Right atrium auricular region (tissue), 2 donors: ENCODE data around the gene OOEP. TPM values are rescaled to one million over a fixed set of nuclear protein-coding genes. Genes with fewer than 3 reads are reported as not detected.
"Not testable (repeated sequence)": the region's sequence is repeated elsewhere in the genome, so short reads cannot be mapped to it uniquely, and the experiment has no call there.

Experiments
- DNase-seq: peaks from one replicate; pipeline ENCODE4 v3.0.0-alpha.2; 2019; ENCODE audit warnings: low spot score
- H3K27ac ChIP-seq, 2 donors: fragments of 200-600 bp; sonication (generic); 1 replicate in 1 of 2; 2 replicates in 1 of 2; pipeline ENCODE4 v1.5.1; 2016 to 2019
- H3K27me3 ChIP-seq, 2 donors: fragments of 200-600 bp; sonication (generic); one replicate each; pipeline versions ENCODE4 v1.5.1 to v1.6.0; 2017 to 2019
- H3K36me3 ChIP-seq: fragments of 200-600 bp; sonication (generic); one replicate; pipeline ENCODE4 v1.5.1; 2016
- H3K4me1 ChIP-seq, 2 donors: fragments of 200-600 bp; sonication (generic); one replicate each; pipeline versions ENCODE4 v1.5.1 to v1.6.0; 2017 to 2019
- H3K4me3 ChIP-seq, 2 donors: fragments of 200-600 bp; sonication (generic); 1 replicate in 1 of 2; 2 replicates in 1 of 2; pipeline ENCODE4 v1.5.1; 2017 to 2019; ENCODE audit warnings: mild to moderate bottlenecking in 1 of 2, moderate library complexity in 1 of 2
- H3K9me3 ChIP-seq, 2 donors: fragments of 200-600 bp; sonication (generic); one replicate each; pipeline ENCODE4 v1.5.1; 2019
- CTCF ChIP-seq, 2 donors: fragments of 200-600 bp; sonication (generic); IDR thresholded peaks; one replicate each; pipeline ENCODE4 v1.5.1; 2019; ENCODE audit warnings: antibody characterized with exemption in 2 of 2
- total RNA-seq, 2 donors: library from RNA; depleted of rRNA; stranded (reverse); fragments of >200 nt; gene quantifications; one replicate each; pipeline ENCODE4 v1.1.0, GENCODE V29; 2016

OOEP gene
- total RNA-seq, 2 donors from 2014 or later, result not detected

- peak within 1 kb of the TSS in 1 of 2 donors; percentile 64 for H3K27ac ChIP-seq
- H3K4me1 ChIP-seq, result no peaks in the 10 kb centered on the region
- no peak for TF ChIP-seq CTCF (IDR thresholded peaks at IDR 0.05)
- peak; percentile 61 for DNase-seq
- peak within 1 kb of the TSS; percentile 13 to 33 for H3K4me3 ChIP-seq
- no peaks in the 10 kb centered on the region for H3K36me3 ChIP-seq
- H3K27me3 ChIP-seq, result no peaks in the 10 kb centered on the region
- no peaks in the 10 kb centered on the region for H3K9me3 ChIP-seq
Measured at GRCh38 chr6:73394577-73395354, 25.1 kb upstream of the OOEP start, which contains the start of gene DDX43. Gene DDX43 (plus strand): TSS chr6:73394828. CDS start chr6:73394906, 78 bp downstream.

GRCh38 chr6:73393278-73393677, 23.6 kb upstream of the OOEP start:
- TF ChIP-seq CTCF (IDR thresholded peaks at IDR 0.05), result no peak
- H3K27ac ChIP-seq, result no peak overlapping the region
- H3K4me1 ChIP-seq, result no peaks in the 10 kb centered on the region
- no peaks in the 10 kb centered on the region for H3K27me3 ChIP-seq
- H3K9me3 ChIP-seq, result no peaks in the 10 kb centered on the region
- no peaks in the 10 kb centered on the region for H3K36me3 ChIP-seq
- DNase-seq, result no peak
- no peak overlapping the region for H3K4me3 ChIP-seq

- not testable (repeated sequence) for H3K9me3 ChIP-seq, H3K27me3 ChIP-seq, H3K27ac ChIP-seq, DNase-seq, H3K4me3 ChIP-seq, H3K36me3 ChIP-seq, H3K4me1 ChIP-seq
Measured at GRCh38 chr6:73392188-73392587, 22.5 kb upstream of the OOEP start.

- Histone ChIP-seq H3K9me3 (no peaks in the 10 kb centered on the region), H3K27me3 (no peaks in the 10 kb centered on the region), H3K4me1 (no peaks in the 10 kb centered on the region), H3K36me3 (no peaks in the 10 kb centered on the region), H3K27ac (no peak overlapping the region), H3K4me3 (no peak overlapping the region)
- no peak for DNase-seq
- no peak for TF ChIP-seq CTCF (IDR thresholded peaks at IDR 0.05)
Measured at GRCh38 chr6:73391675-73392074, 22.0 kb upstream of the OOEP start.

GRCh38 chr6:73389854-73390253, 20.2 kb upstream of the OOEP start:
- no peak for DNase-seq
- Histone ChIP-seq H3K4me3 (no peak overlapping the region), H3K9me3 (no peaks in the 10 kb centered on the region), H3K27ac (no peak overlapping the region), H3K4me1 (no peaks in the 10 kb centered on the region), H3K36me3 (no peaks in the 10 kb centered on the region), H3K27me3 (no peaks in the 10 kb centered on the region)
- TF ChIP-seq CTCF (IDR thresholded peaks at IDR 0.05), result no peak

- H3K36me3 ChIP-seq, result no peaks in the 10 kb centered on the region
- peak overlapping the region; percentile 31 to 53 for H3K4me3 ChIP-seq
- H3K9me3 ChIP-seq, result no peaks in the 10 kb centered on the region
- no peak overlapping the region for H3K27ac ChIP-seq
- peak; percentile 60 for DNase-seq
- TF ChIP-seq CTCF (IDR thresholded peaks at IDR 0.05), result peak; percentile 51 to 66
- no peaks in the 10 kb centered on the region for H3K4me1 ChIP-seq
- no peaks in the 10 kb centered on the region for H3K27me3 ChIP-seq
Measured at GRCh38 chr6:73388800-73389512, 19.3 kb upstream of the OOEP start.
